Ishikawa (cell line): Measurements from ENCODE around the gene CYB5D1.

ENCODE experiments used
- CREB1 ChIP-seq: IDR thresholded peaks from 2 replicates; pipeline ENCODE4 v1.6.1; 2012; ENCODE audit warnings: low read depth
- EGR1 ChIP-seq: IDR thresholded peaks from 2 replicates; pipeline ENCODE4 v1.6.1; 2012
- EP300 ChIP-seq: IDR thresholded peaks from 2 replicates; pipeline ENCODE4 v1.6.1; 2012; ENCODE audit warnings: borderline replicate concordance
- FOXM1 ChIP-seq: IDR thresholded peaks from 2 replicates; pipeline ENCODE4 v1.6.1; 2012; ENCODE audit warnings: low read depth, borderline replicate concordance
- RAD21 ChIP-seq: IDR thresholded peaks from 2 replicates; pipeline ENCODE4 v1.6.1; 2012; ENCODE audit warnings: low read depth
- REST ChIP-seq: IDR thresholded peaks from 2 replicates; pipeline ENCODE4 v1.6.1; 2012; ENCODE audit warnings: low read depth, mild to moderate bottlenecking
- TAF1 ChIP-seq: IDR thresholded peaks from 2 replicates; pipeline ENCODE4 v1.6.1; 2012; ENCODE audit warnings: low read depth, mild to moderate bottlenecking
- TCF12 ChIP-seq: IDR thresholded peaks from 2 replicates; pipeline ENCODE4 v1.6.1; 2012; ENCODE audit warnings: low read depth
- TEAD4 ChIP-seq: IDR thresholded peaks from 2 replicates; pipeline ENCODE4 v1.6.1; 2012
- USF1 ChIP-seq: IDR thresholded peaks from 2 replicates; pipeline ENCODE4 v1.6.1; 2012
- YY1 ChIP-seq: IDR thresholded peaks from 2 replicates; pipeline ENCODE4 v1.6.1; 2012; ENCODE audit warnings: low read depth
- ZBTB7A ChIP-seq: IDR thresholded peaks from 2 replicates; pipeline ENCODE4 v1.6.1; 2012; ENCODE audit warnings: low read depth
- TF ChIP-seq, protein P1 (sequence below): IDR thresholded peaks from 2 replicates; pipeline ENCODE4 v1.6.1; 2012

DNA sequence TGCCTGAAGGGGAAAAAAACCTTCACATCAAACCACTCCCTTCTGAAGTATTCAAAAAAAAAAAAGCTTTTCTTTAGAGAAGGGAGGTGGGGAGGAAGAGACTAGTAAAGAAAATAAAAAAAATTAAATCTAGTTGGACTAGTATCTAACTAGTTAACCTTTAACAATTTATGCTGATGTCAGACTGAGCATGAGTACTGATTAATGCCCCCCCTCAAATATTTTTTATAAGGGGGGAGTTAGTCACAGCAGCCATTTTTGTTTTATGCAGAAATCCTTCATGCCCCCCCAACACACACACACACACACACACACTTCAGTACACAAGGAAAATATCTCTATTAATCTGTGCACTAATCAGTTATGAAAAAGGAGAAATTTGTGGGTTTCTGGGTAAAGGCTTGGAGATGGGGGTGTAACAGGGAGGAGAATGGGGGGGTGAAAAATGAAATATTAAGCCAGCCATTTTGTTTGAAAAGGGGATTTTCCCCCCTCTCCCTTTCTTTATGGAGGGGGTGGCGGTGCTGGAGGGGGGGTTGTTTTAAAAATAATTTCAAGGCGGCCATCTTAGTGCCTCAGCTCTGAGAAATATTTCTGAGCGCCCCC is 26.1 kb downstream of the CYB5D1 start:
- TF ChIP-seq EP300, result no peak
- no peak for TF ChIP-seq RAD21
- TF ChIP-seq FOXM1, result no peak
- TF ChIP-seq, protein P1, sequence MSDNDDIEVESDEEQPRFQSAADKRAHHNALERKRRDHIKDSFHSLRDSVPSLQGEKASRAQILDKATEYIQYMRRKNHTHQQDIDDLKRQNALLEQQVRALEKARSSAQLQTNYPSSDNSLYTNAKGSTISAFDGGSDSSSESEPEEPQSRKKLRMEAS, result no peak
- TF ChIP-seq YY1, result peak; percentile 60; the same call in 1 of the 2 replicates
- TF ChIP-seq REST, result no peak
- no peak for TF ChIP-seq TAF1
- no peak for TF ChIP-seq EGR1
- TF ChIP-seq TCF12, result no peak
- TF ChIP-seq TEAD4, result no peak
- no peak for TF ChIP-seq CREB1
- no peak for TF ChIP-seq USF1
- 0 out of 2 replicates have a peak, but pooled peaks have one; percentile 29 for TF ChIP-seq ZBTB7A
